Glutamatergic neuron (in vitro differentiated cells): ENCODE results near the gene FLRT2. TPM values are rescaled to one million over a fixed set of nuclear protein-coding genes. Genes with fewer than 3 reads are reported as not detected.

Source experiments
- DNase-seq: peaks from one replicate; pipeline ENCODE4 v3.0.0; 2022
- H3K27ac Mint-ChIP-seq: one replicate; pipeline ENCODE4 v1.8.0; 2020; ENCODE audit warnings: mild to moderate bottlenecking, mixed read lengths, inconsistent platforms; ENCODE audit not compliant: unreplicated experiment
- H3K27me3 Mint-ChIP-seq: one replicate; pipeline ENCODE4 v1.8.0; 2020; ENCODE audit warnings: mild to moderate bottlenecking, moderate library complexity, mixed read lengths, inconsistent platforms; ENCODE audit not compliant: unreplicated experiment
- H3K36me3 Mint-ChIP-seq: one replicate; pipeline ENCODE4 v1.8.0; 2020; ENCODE audit warnings: mild to moderate bottlenecking, mixed read lengths, inconsistent platforms; ENCODE audit not compliant: unreplicated experiment
- H3K4me1 Mint-ChIP-seq: one replicate; pipeline ENCODE4 v1.8.0; 2020; ENCODE audit warnings: mild to moderate bottlenecking, low read depth, mixed read lengths, inconsistent platforms; ENCODE audit not compliant: unreplicated experiment
- H3K4me3 Mint-ChIP-seq: one replicate; pipeline ENCODE4 v1.8.0; 2020; ENCODE audit warnings: mild to moderate bottlenecking, mixed read lengths, inconsistent platforms; ENCODE audit not compliant: unreplicated experiment
- H3K9me3 Mint-ChIP-seq: one replicate; pipeline ENCODE4 v1.8.0; 2020; ENCODE audit warnings: mild to moderate bottlenecking, moderate library complexity, mixed read lengths, inconsistent platforms; ENCODE audit not compliant: unreplicated experiment
- CTCF ChIP-seq: fragments of 200-600 bp; sonication (generic); IDR thresholded peaks from one replicate; pipeline ENCODE4 v1.5.0; 2021; ENCODE audit not compliant: partially characterized antibody, unreplicated experiment
- total RNA-seq: library from RNA; stranded (reverse); fragmentation: NEBNext Ultra II Directional; extraction: Animal tissue kit (Norgen Biotek cat#: 25700); gene quantifications from one replicate; pipeline ENCODE4 v1.2.1, GENCODE V29; 2021; ENCODE audit not compliant: unreplicated experiment

The FLRT2 gene
- total RNA-seq, 1 donor from 2014 or later = 69.6 TPM

GRCh38 chr14:85595981-85596380 is 66.0 kb downstream of the FLRT2 start:
- H3K27ac Mint-ChIP-seq = peak overlapping the region; percentile 81
- no peaks in the 10 kb centered on the region for H3K36me3 Mint-ChIP-seq
- H3K27me3 Mint-ChIP-seq = no peaks in the 10 kb centered on the region
- H3K4me3 Mint-ChIP-seq = no peak overlapping the region
- peaks cover 41% of the 10 kb centered on the region for H3K4me1 Mint-ChIP-seq
- H3K9me3 Mint-ChIP-seq = peaks cover 4% of the 10 kb centered on the region
- no peak for DNase-seq
- TF ChIP-seq CTCF = no peak

- H3K36me3 Mint-ChIP-seq = no peaks in the 10 kb centered on the region
- peaks cover 42% of the 10 kb centered on the region for H3K4me1 Mint-ChIP-seq
- TF ChIP-seq CTCF = no peak
- peak overlapping the region; percentile 81 for H3K27ac Mint-ChIP-seq
- no peaks in the 10 kb centered on the region for H3K27me3 Mint-ChIP-seq
- DNase-seq = no peak
- H3K9me3 Mint-ChIP-seq = peaks cover 4% of the 10 kb centered on the region
- peak overlapping the region; percentile 58 for H3K4me3 Mint-ChIP-seq
Observed at GRCh38 chr14:85596562-85596961, 66.6 kb downstream of the FLRT2 start.

- H3K27me3 Mint-ChIP-seq = no peaks in the 10 kb centered on the region
- peak overlapping the region; percentile 57 for H3K27ac Mint-ChIP-seq
- no peaks in the 10 kb centered on the region for H3K36me3 Mint-ChIP-seq
- no peak for DNase-seq
- peaks cover 4% of the 10 kb centered on the region for H3K9me3 Mint-ChIP-seq
- no peak for TF ChIP-seq CTCF
- H3K4me1 Mint-ChIP-seq = peaks cover 48% of the 10 kb centered on the region
- H3K4me3 Mint-ChIP-seq = no peak overlapping the region
Observed at GRCh38 chr14:85597701-85598100, 67.8 kb downstream of the FLRT2 start.

GRCh38 chr14:85599939-85600338 is 70.0 kb downstream of the FLRT2 start:
- TF ChIP-seq CTCF = no peak
- peaks cover 4% of the 10 kb centered on the region for H3K9me3 Mint-ChIP-seq
- H3K27me3 Mint-ChIP-seq = no peaks in the 10 kb centered on the region
- H3K36me3 Mint-ChIP-seq = no peaks in the 10 kb centered on the region
- H3K4me3 Mint-ChIP-seq = peak overlapping the region; percentile 30
- H3K27ac Mint-ChIP-seq = peak overlapping the region; percentile 82
- no peak for DNase-seq
- H3K4me1 Mint-ChIP-seq = peaks cover 64% of the 10 kb centered on the region

GRCh38 chr14:85601246-85601645 is 71.3 kb downstream of the FLRT2 start:
- Mint-ChIP-seq H3K4me3 (peak overlapping the region; percentile 63), H3K9me3 (peaks cover 4% of the 10 kb centered on the region), H3K27ac (peak overlapping the region; percentile 82), H3K4me1 (peaks cover 64% of the 10 kb centered on the region), H3K27me3 (no peaks in the 10 kb centered on the region), H3K36me3 (no peaks in the 10 kb centered on the region)
- no peak for TF ChIP-seq CTCF
- peak; percentile 73 for DNase-seq
